ENCODE measurements around the gene AAR2. TPM values are rescaled to one million over a fixed set of nuclear protein-coding genes. Genes with fewer than 3 reads are reported as not detected.
A peak's percentile ranks its signal among the peaks of the same experiment; 100 is the strongest.

AAR2 gene
- total and polyA plus RNA-seq, 2 donors from 2014 or later: 27.8 to 29.7 TPM

DNA sequence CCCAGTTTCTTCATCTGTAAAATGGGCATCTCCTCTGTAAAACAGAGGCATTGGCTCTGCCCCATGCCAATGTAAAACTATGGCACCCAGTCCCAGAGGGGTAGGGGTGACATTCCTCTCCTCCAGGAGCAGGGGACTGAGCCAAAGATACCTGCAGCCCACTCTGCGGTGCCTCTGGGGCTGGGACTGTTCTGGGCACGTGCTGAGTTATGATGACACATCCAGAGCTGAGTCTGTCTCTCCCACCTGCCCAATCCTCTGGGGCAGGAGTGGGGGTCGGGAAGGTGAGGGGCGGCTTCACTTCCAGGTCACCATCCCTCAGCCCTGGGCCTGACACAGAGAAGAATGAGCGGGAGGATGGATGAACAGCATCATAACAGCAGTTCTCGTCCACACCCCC is 29.9 kb downstream of the AAR2 start:
- FAIRE-seq (no peak), DNase-seq (no peak)
- no peak overlapping the region for H3K9ac ChIP-seq (ENCODE audit: low read length in 3 of 3)
- no peaks in the 10 kb centered on the region for H3K36me3 ChIP-seq (ENCODE audit: control insufficient read depth in 2 of 3, insufficient read depth in 3 of 3, low read length in 3 of 3)
- H3K4me1 ChIP-seq (ENCODE audit: control insufficient read depth in 2 of 3, insufficient read depth in 2 of 3, low read depth in 1 of 3, low read length in 3 of 3): no peaks in the 10 kb centered on the region
- no peaks in the 10 kb centered on the region for H3K27me3 ChIP-seq (ENCODE audit: control insufficient read depth, insufficient read depth, low read length)
- TF ChIP-seq, protein P1, sequence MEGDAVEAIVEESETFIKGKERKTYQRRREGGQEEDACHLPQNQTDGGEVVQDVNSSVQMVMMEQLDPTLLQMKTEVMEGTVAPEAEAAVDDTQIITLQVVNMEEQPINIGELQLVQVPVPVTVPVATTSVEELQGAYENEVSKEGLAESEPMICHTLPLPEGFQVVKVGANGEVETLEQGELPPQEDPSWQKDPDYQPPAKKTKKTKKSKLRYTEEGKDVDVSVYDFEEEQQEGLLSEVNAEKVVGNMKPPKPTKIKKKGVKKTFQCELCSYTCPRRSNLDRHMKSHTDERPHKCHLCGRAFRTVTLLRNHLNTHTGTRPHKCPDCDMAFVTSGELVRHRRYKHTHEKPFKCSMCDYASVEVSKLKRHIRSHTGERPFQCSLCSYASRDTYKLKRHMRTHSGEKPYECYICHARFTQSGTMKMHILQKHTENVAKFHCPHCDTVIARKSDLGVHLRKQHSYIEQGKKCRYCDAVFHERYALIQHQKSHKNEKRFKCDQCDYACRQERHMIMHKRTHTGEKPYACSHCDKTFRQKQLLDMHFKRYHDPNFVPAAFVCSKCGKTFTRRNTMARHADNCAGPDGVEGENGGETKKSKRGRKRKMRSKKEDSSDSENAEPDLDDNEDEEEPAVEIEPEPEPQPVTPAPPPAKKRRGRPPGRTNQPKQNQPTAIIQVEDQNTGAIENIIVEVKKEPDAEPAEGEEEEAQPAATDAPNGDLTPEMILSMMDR (IDR thresholded peaks at IDR 0.05; ENCODE audit: borderline replicate concordance, extremely low read depth, insufficient read depth): no peak
- H3K27ac ChIP-seq (ENCODE audit: low read depth in 2 of 2, low read length in 2 of 2): no peak overlapping the region
- no peaks in the 10 kb centered on the region for H3K9me3 ChIP-seq (ENCODE audit: control insufficient read depth in 2 of 3, insufficient read depth in 1 of 3, low read length in 3 of 3)
- intact Hi-C loops (cut with DNase I): no loop called here
- H3K4me3 ChIP-seq (ENCODE audit: low read length in 3 of 3): no peak overlapping the region

DNA sequence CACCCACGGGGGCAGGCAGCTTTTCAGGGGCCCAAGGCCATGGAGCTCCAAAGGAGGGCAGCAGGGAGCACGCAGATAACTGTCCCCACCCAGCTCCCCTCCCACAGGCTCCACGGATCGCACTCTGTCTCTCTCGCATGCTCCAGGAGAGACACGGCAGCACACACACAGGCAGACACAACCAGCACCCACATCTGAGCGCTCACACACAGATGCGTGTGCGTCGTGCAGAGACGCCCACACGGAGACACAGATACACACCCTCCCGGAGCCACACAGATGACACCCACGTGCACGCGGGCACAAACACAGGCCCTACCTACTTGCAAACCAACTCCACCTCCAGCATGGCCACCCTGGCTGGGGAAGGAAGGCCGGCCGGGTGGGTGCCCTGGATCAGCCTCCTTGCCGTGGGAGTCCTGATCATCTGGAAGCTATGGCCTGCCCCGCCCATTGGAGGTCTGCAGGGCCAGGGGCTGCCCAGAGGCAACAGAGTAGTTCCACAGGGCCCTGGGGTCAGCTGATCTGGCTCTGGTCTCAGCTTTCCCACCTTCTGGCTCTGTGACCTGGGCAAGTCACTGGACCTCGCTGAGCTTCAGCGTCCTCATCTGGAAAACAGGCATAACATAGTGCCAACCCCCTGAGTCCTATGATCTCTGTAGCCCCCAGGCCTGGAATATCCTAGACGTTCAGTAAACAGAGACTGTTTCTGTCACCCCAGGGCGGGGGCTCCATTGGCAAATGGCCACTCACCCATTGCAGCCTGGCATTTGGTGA is 31.5 kb downstream of the AAR2 start:
- FAIRE-seq (no peak), DNase-seq (no peak)
- Histone ChIP-seq H3K27ac (ENCODE audit: low read depth in 2 of 2, low read length in 2 of 2) (no peak overlapping the region), H3K4me1 (ENCODE audit: control insufficient read depth in 2 of 3, insufficient read depth in 2 of 3, low read depth in 1 of 3, low read length in 3 of 3) (no peaks in the 10 kb centered on the region), H3K36me3 (ENCODE audit: control insufficient read depth in 2 of 3, insufficient read depth in 3 of 3, low read length in 3 of 3) (no peaks in the 10 kb centered on the region), H3K27me3 (ENCODE audit: control insufficient read depth, insufficient read depth, low read length) (no peaks in the 10 kb centered on the region), H3K9ac (ENCODE audit: low read length in 3 of 3) (no peak overlapping the region), H3K4me3 (ENCODE audit: low read length in 3 of 3) (no peak overlapping the region), H3K9me3 (ENCODE audit: control insufficient read depth in 2 of 3, insufficient read depth in 1 of 3, low read length in 3 of 3) (no peaks in the 10 kb centered on the region)
- TF ChIP-seq, protein P1 (IDR thresholded peaks at IDR 0.05; ENCODE audit: borderline replicate concordance, extremely low read depth, insufficient read depth): no peak
- intact Hi-C loops (cut with DNase I): no loop called here

DNA sequence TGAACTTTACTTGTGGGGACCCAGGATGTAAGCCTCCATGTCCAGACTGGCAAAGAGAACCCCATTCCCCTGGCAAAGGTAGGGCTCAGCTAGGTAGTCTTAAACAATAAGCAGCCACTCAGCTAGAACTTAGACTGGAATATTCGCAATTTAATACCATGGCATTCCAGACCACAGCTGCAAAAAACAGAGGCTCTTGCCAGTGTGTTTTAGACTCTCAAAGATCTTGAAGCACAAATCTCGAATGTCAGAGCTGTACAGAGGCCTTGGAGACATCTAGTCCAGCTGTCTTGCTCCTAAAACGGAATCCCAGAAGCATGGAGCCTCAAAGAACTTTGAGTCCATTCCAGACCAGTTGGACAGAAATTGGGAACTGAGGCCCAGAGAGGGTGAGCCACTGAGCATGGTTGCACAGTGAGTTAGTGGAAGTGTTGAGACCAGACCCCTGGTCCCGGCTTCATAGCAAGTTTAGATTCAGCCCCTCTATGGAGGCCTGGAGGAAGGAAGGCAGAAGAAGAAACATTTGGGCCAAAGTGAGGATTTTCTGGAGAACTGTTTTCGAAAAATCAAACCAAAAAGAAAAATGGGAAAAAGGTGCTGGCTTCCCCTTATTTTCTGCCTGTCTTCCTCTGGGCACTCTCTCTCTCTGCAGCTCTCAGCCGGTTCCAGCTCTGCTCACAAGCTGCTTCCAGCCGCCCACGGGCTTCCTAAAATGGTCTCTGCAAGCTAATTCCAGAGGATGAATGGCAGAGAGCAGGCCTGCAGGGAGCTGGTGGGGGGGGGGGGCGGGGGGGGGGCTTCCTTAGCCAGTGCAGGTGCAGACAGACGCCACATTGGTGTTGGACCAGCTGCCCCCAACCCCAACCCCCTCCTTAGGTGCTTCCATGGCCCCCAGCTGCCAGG is 32.4 kb downstream of the AAR2 start:
- no peaks in the 10 kb centered on the region for H3K36me3 ChIP-seq (ENCODE audit: control insufficient read depth in 2 of 3, insufficient read depth in 3 of 3, low read length in 3 of 3)
- no peaks in the 10 kb centered on the region for H3K4me1 ChIP-seq (ENCODE audit: control insufficient read depth in 2 of 3, insufficient read depth in 2 of 3, low read depth in 1 of 3, low read length in 3 of 3)
- no peak overlapping the region for H3K4me3 ChIP-seq (ENCODE audit: low read length in 3 of 3)
- DNase-seq (peak in 1 of 5 donors; percentile 10), FAIRE-seq (no peak)
- H3K27me3 ChIP-seq (ENCODE audit: control insufficient read depth, insufficient read depth, low read length): no peaks in the 10 kb centered on the region
- H3K9me3 ChIP-seq (ENCODE audit: control insufficient read depth in 2 of 3, insufficient read depth in 1 of 3, low read length in 3 of 3): no peaks in the 10 kb centered on the region
- intact Hi-C loops (cut with DNase I): no loop called here
- H3K9ac ChIP-seq (ENCODE audit: low read length in 3 of 3): no peak overlapping the region
- TF ChIP-seq, protein P1 (IDR thresholded peaks at IDR 0.05; ENCODE audit: borderline replicate concordance, extremely low read depth, insufficient read depth): no peak
- no peak overlapping the region for H3K27ac ChIP-seq (ENCODE audit: low read depth in 2 of 2, low read length in 2 of 2)
